ENCODE measurements around the gene PLSCR3. TPM values are rescaled to one million over a fixed set of nuclear protein-coding genes. Genes with fewer than 3 reads are reported as not detected.

The PLSCR3 gene
- total and polyA plus RNA-seq, 4 donors = 19.2 to 43.0 (median 34.2) TPM

DNA sequence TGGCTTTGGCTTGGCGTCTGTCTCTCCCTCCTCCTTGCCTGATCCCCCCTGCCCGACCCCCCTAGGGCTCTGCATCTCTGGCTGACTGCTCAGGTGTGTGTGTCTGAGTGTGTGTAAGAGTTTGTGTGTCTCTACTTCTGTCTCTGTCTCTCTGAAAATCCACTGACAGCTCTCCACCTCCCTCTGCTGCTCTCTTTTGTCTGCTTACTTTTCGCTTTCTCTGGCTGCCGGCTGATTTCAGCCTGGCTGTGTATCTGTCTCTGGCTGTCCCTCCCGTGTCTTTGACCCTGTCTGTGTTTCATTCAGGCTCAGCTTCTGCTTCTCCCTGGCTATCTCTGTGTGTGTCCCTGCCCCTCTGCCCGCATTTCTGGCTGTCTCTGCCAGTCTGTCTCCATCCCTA, 22.0 kb upstream of the PLSCR3 start:
- no peak for DNase-seq
- H3K4me1 ChIP-seq (ENCODE audit: control insufficient read depth in 5 of 5, insufficient read depth in 5 of 5, low read length in 5 of 5) = peaks cover 0 to 12% (median 0%) of the 10 kb centered on the region in 5 donors
- peaks cover 0 to 11% (median 5%) of the 10 kb centered on the region in 4 donors for H3K36me3 ChIP-seq (ENCODE audit: control insufficient read depth in 4 of 4, insufficient read depth in 4 of 4, low read length in 4 of 4)
- no peak overlapping the region for H3K27ac ChIP-seq (ENCODE audit: low read depth in 1 of 2, low read length in 1 of 2)
- H3K27me3 ChIP-seq (ENCODE audit: control insufficient read depth in 3 of 3, insufficient read depth in 3 of 3, low read length in 2 of 3) = no peaks in the 10 kb centered on the region
- H3K9me3 ChIP-seq (ENCODE audit: control insufficient read depth in 4 of 4, insufficient read depth in 3 of 4, low read length in 3 of 4) = no peaks in the 10 kb centered on the region
- no peak overlapping the region for H3K9ac ChIP-seq (ENCODE audit: insufficient read depth in 1 of 2, low read length in 2 of 2)
- 81 to 91% methylated on average over 6 of the region's 6 CpGs for WGBS, 2 donors
- TF ChIP-seq, protein P1, sequence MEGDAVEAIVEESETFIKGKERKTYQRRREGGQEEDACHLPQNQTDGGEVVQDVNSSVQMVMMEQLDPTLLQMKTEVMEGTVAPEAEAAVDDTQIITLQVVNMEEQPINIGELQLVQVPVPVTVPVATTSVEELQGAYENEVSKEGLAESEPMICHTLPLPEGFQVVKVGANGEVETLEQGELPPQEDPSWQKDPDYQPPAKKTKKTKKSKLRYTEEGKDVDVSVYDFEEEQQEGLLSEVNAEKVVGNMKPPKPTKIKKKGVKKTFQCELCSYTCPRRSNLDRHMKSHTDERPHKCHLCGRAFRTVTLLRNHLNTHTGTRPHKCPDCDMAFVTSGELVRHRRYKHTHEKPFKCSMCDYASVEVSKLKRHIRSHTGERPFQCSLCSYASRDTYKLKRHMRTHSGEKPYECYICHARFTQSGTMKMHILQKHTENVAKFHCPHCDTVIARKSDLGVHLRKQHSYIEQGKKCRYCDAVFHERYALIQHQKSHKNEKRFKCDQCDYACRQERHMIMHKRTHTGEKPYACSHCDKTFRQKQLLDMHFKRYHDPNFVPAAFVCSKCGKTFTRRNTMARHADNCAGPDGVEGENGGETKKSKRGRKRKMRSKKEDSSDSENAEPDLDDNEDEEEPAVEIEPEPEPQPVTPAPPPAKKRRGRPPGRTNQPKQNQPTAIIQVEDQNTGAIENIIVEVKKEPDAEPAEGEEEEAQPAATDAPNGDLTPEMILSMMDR (IDR thresholded peaks at IDR 0.05; ENCODE audit: control extremely low read depth, extremely low read depth) = no peak
- H3K4me3 ChIP-seq = no peak overlapping the region
- ATAC-seq (ENCODE audit: insufficient read depth, low FRiP score) = no peak

DNA sequence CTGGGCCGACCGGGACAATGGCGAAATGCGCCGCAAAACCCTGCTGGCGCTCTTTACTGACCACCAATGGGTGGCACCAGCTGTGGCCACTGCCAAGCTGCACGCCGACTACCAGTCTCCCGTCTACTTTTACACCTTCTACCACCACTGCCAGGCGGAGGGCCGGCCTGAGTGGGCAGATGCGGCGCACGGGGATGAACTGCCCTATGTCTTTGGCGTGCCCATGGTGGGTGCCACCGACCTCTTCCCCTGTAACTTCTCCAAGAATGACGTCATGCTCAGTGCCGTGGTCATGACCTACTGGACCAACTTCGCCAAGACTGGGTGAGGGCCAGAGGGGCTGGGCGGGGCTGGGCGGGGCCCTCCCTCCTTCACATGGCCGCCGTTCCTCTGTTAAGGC, 21.5 kb upstream of the PLSCR3 start:
- H3K4me3 ChIP-seq = no peak overlapping the region
- H3K27me3 ChIP-seq (ENCODE audit: control insufficient read depth in 3 of 3, insufficient read depth in 3 of 3, low read length in 2 of 3) = no peaks in the 10 kb centered on the region
- 87 to 89% methylated on average over 23 of the region's 23 CpGs for WGBS, 2 donors
- DNase-seq (no peak), ATAC-seq (ENCODE audit: insufficient read depth, low FRiP score) (no peak)
- H3K27ac ChIP-seq (ENCODE audit: low read depth in 1 of 2, low read length in 1 of 2) = no peak overlapping the region
- no peaks in the 10 kb centered on the region for H3K9me3 ChIP-seq (ENCODE audit: control insufficient read depth in 4 of 4, insufficient read depth in 3 of 4, low read length in 3 of 4)
- peaks cover 0 to 12% (median 0%) of the 10 kb centered on the region in 5 donors for H3K4me1 ChIP-seq (ENCODE audit: control insufficient read depth in 5 of 5, insufficient read depth in 5 of 5, low read length in 5 of 5)
- H3K36me3 ChIP-seq (ENCODE audit: control insufficient read depth in 4 of 4, insufficient read depth in 4 of 4, low read length in 4 of 4) = peaks cover 0 to 11% (median 5%) of the 10 kb centered on the region in 4 donors
- H3K9ac ChIP-seq (ENCODE audit: insufficient read depth in 1 of 2, low read length in 2 of 2) = no peak overlapping the region
- TF ChIP-seq, protein P1 (IDR thresholded peaks at IDR 0.05; ENCODE audit: control extremely low read depth, extremely low read depth) = no peak

DNA sequence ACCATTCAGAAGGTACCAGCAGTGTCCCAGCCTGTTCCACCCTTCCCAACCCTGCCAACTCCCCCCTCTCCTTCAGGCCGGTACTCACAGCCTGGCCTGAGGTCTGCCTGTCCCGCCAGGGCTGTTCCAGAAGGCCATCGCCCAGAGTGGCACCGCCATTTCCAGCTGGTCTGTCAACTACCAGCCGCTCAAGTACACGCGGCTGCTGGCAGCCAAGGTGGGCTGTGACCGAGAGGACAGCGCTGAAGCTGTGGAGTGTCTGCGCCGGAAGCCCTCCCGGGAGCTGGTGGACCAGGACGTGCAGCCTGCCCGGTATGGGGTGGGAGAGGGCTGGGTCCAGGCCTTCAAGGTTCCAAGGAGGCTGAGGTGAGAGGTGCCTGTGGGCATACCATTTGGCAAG, 20.5 kb upstream of the PLSCR3 start:
- peaks cover 0 to 11% (median 5%) of the 10 kb centered on the region in 4 donors for H3K36me3 ChIP-seq (ENCODE audit: control insufficient read depth in 4 of 4, insufficient read depth in 4 of 4, low read length in 4 of 4)
- no peak overlapping the region for H3K4me3 ChIP-seq
- H3K9ac ChIP-seq (ENCODE audit: insufficient read depth in 1 of 2, low read length in 2 of 2) = no peak overlapping the region
- peaks cover 0 to 7% (median 0%) of the 10 kb centered on the region in 5 donors for H3K4me1 ChIP-seq (ENCODE audit: control insufficient read depth in 5 of 5, insufficient read depth in 5 of 5, low read length in 5 of 5)
- DNase-seq (no peak), ATAC-seq (ENCODE audit: insufficient read depth, low FRiP score) (no peak)
- 83 to 87% methylated on average over 14 of the region's 14 CpGs for WGBS, 2 donors
- TF ChIP-seq, protein P1 (IDR thresholded peaks at IDR 0.05; ENCODE audit: control extremely low read depth, extremely low read depth) = no peak
- no peaks in the 10 kb centered on the region for H3K9me3 ChIP-seq (ENCODE audit: control insufficient read depth in 4 of 4, insufficient read depth in 3 of 4, low read length in 3 of 4)
- no peaks in the 10 kb centered on the region for H3K27me3 ChIP-seq (ENCODE audit: control insufficient read depth in 3 of 3, insufficient read depth in 3 of 3, low read length in 2 of 3)
- no peak overlapping the region for H3K27ac ChIP-seq (ENCODE audit: low read depth in 1 of 2, low read length in 1 of 2)

DNA sequence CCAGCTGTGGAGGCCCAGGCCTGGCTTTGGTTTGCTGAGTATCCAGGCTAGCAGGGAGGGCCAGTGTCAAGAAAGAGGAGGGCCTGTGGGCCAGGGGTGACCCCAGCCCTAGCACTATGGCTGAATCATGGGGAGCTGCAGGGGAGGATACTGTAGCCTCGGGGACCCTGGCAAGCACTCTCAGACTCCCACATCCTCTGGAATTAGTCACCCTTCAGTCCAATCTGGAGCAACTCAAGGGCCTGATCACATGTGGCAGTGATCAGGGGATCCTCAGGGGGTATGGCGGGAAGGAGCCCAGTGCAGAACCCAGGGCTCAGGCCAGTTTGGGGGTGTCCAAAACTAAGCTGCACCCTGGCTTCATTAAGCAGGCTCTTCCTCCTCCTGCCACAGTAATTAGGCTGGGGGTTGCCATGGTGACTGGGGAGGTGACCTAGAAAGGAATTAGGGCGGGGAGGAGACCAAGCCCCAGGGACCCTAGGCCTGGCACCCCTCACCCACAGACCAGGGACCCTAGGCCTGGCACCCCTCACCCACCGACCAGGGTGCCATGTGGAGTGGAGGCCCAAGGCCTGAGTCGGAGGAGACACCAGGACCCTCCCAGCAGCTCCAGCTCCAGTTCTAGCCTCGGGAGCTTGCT, 19.1 kb upstream of the PLSCR3 start:
- DNase-seq (no peak), ATAC-seq (ENCODE audit: insufficient read depth, low FRiP score) (no peak)
- no peak overlapping the region for H3K27ac ChIP-seq (ENCODE audit: low read depth in 1 of 2, low read length in 1 of 2)
- no peaks in the 10 kb centered on the region for H3K27me3 ChIP-seq (ENCODE audit: control insufficient read depth in 3 of 3, insufficient read depth in 3 of 3, low read length in 2 of 3)
- H3K9ac ChIP-seq (ENCODE audit: insufficient read depth in 1 of 2, low read length in 2 of 2) = no peak overlapping the region
- WGBS, 2 donors = 83 to 88% methylated on average over 6 of the region's 6 CpGs
- TF ChIP-seq, protein P1 (IDR thresholded peaks at IDR 0.05; ENCODE audit: control extremely low read depth, extremely low read depth) = no peak
- H3K36me3 ChIP-seq (ENCODE audit: control insufficient read depth in 4 of 4, insufficient read depth in 4 of 4, low read length in 4 of 4) = peaks cover 0 to 13% (median 7%) of the 10 kb centered on the region in 4 donors
- H3K4me3 ChIP-seq = no peak overlapping the region
- H3K9me3 ChIP-seq (ENCODE audit: control insufficient read depth in 4 of 4, insufficient read depth in 3 of 4, low read length in 3 of 4) = no peaks in the 10 kb centered on the region
- no peaks in the 10 kb centered on the region for H3K4me1 ChIP-seq (ENCODE audit: control insufficient read depth in 5 of 5, insufficient read depth in 5 of 5, low read length in 5 of 5)

All from lung (tissue), 12 donors.